ENCODE measurements around the gene PLCL1. TPM values are rescaled to one million over a fixed set of nuclear protein-coding genes. Genes with fewer than 3 reads are reported as not detected.

The PLCL1 gene
- total RNA-seq, 1 donor from 2014 or later: 0.50 TPM

GRCh38 chr2:197914778-197915177, 110.4 kb downstream of the PLCL1 start:
- TF ChIP-seq CTCF (IDR thresholded peaks at IDR 0.05): no peak
- DNase-seq (ENCODE audit: low spot score): no peak
- Mint-ChIP-seq H3K36me3 (ENCODE audit: low read depth) (no peaks in the 10 kb centered on the region), H3K9me3 (ENCODE audit: low read depth) (no peaks in the 10 kb centered on the region), H3K4me1 (ENCODE audit: low read depth) (peaks cover 19% of the 10 kb centered on the region), H3K27me3 (ENCODE audit: low read depth) (peaks cover 19% of the 10 kb centered on the region), H3K27ac (ENCODE audit: unreplicated experiment) (no peak overlapping the region), H3K4me3 (ENCODE audit: unreplicated experiment) (no peak overlapping the region)

GRCh38 chr2:197915548-197916265, 111.3 kb downstream of the PLCL1 start:
- Mint-ChIP-seq H3K27me3 (ENCODE audit: low read depth) (peaks cover 14% of the 10 kb centered on the region), H3K9me3 (ENCODE audit: low read depth) (no peaks in the 10 kb centered on the region), H3K27ac (ENCODE audit: unreplicated experiment) (no peak overlapping the region), H3K4me1 (ENCODE audit: low read depth) (peaks cover 11% of the 10 kb centered on the region), H3K36me3 (ENCODE audit: low read depth) (no peaks in the 10 kb centered on the region), H3K4me3 (ENCODE audit: unreplicated experiment) (no peak overlapping the region)
- no peak for DNase-seq (ENCODE audit: low spot score)
- no peak for TF ChIP-seq CTCF (IDR thresholded peaks at IDR 0.05)

DNA sequence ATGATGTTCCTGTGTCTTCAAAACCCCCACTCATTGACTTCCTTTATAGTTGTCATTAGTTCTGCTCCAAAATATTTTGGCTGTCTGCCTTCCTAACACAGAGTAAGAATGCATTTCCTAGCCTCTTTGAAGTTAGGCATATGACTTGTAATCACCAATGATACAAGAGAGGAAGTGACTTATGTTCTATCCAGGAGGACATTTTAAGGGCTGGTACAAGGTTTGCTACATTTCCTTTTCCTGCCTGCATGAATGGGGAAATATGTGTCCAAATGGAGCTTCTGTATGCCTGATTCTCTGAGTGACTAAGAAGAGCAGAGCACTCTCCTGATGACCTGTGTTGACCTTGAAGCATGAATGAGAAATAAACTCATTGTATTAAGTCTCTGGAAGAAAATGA, 115.1 kb downstream of the PLCL1 start:
- no peak for DNase-seq (ENCODE audit: low spot score)
- H3K4me1 Mint-ChIP-seq (ENCODE audit: low read depth): peaks cover 4% of the 10 kb centered on the region
- H3K36me3 Mint-ChIP-seq (ENCODE audit: low read depth): no peaks in the 10 kb centered on the region
- no peak overlapping the region for H3K4me3 Mint-ChIP-seq (ENCODE audit: unreplicated experiment)
- no peak for TF ChIP-seq CTCF (IDR thresholded peaks at IDR 0.05)
- H3K27me3 Mint-ChIP-seq (ENCODE audit: low read depth): peaks cover 15% of the 10 kb centered on the region
- no peak overlapping the region for H3K27ac Mint-ChIP-seq (ENCODE audit: unreplicated experiment)
- no peaks in the 10 kb centered on the region for H3K9me3 Mint-ChIP-seq (ENCODE audit: low read depth)

- Mint-ChIP-seq H3K27ac (ENCODE audit: unreplicated experiment) (no peak overlapping the region), H3K4me3 (ENCODE audit: unreplicated experiment) (no peak overlapping the region), H3K9me3 (ENCODE audit: low read depth) (no peaks in the 10 kb centered on the region), H3K27me3 (ENCODE audit: low read depth) (peaks cover 15% of the 10 kb centered on the region), H3K36me3 (ENCODE audit: low read depth) (no peaks in the 10 kb centered on the region), H3K4me1 (ENCODE audit: low read depth) (peaks cover 4% of the 10 kb centered on the region)
- no peak for TF ChIP-seq CTCF (IDR thresholded peaks at IDR 0.05)
- DNase-seq (ENCODE audit: low spot score): no peak
These were observed 115.7 kb downstream of the PLCL1 start for GRCh38 chr2:197920088-197920487.

- TF ChIP-seq CTCF (IDR thresholded peaks at IDR 0.05): no peak
- Mint-ChIP-seq H3K27ac (ENCODE audit: unreplicated experiment) (no peak overlapping the region), H3K4me3 (ENCODE audit: unreplicated experiment) (no peak overlapping the region), H3K27me3 (ENCODE audit: low read depth) (peaks cover 13% of the 10 kb centered on the region), H3K4me1 (ENCODE audit: low read depth) (peaks cover 4% of the 10 kb centered on the region), H3K9me3 (ENCODE audit: low read depth) (no peaks in the 10 kb centered on the region), H3K36me3 (ENCODE audit: low read depth) (no peaks in the 10 kb centered on the region)
- no peak for DNase-seq (ENCODE audit: low spot score)
These were observed 116.3 kb downstream of the PLCL1 start for GRCh38 chr2:197920592-197921201.
